NCI-H146 treated with DMSO at 0.1 percent for 48 hours (cell line): ENCODE data around the gene GNG2.
A peak's percentile ranks its signal among the peaks of the same experiment; 100 is the strongest.

Source experiments
- DNase-seq: peaks from one replicate; lab custom pipeline; 2025; ENCODE audit not compliant: unreplicated experiment; lab: John Stamatoyannopoulos, UW

GNG2 gene

DNA sequence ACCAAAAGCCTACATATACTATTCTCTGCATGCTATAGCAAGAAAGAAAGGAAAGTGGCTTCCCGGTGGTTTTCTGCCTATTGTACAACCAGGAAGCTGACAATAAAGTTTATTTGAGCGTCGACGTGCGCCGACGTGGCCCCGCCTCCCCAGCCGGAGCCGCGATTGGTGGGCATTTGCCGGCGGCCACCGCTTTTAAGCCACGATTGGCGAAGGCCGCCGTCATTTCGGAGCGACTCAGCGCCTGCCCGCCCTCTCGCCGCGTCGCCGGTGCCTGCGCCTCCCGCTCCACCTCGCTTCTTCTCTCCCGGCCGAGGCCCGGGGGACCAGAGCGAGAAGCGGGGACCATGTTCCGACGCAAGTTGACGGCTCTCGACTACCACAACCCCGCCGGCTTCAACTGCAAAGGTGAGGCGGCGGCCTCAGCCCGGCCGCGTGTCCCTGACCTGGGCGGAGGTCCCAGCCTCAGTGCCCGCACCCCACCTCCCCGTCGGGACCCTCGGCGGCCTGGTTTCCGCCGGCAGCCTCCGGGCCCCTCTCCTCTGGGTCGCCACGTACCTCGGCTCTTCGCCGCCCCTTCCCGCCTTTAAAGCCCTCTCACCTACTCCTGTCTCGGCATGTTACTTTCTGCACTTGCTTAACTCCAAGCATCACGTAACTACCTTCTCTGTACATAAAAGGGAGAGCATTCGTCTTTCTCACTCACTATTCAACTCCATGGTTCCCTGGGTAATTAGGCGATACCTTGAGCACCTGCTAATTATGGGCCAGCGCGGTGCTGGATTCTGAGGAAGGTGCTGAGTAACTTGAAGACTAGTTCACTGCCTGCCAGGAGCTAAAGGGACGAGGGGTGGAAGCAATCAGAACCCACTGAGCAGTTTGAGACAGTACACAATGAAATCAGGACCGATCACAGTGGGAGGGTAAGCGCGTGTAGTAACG, 129.2 kb downstream of the GNG2 start, which contains the start of gene RTRAF:
Gene RTRAF, plus strand, starts transcription at position 254 of the 942 bp plus-strand sequence. Its CDS starts 94 bp downstream, at position 348.
- peak; percentile 83 for DNase-seq

GRCh38 chr14:51990488-51990887, 130.1 kb downstream of the GNG2 start:
- no peak for DNase-seq

- no peak for DNase-seq
These were observed 133.0 kb downstream of the GNG2 start for GRCh38 chr14:51993285-51993920.

GRCh38 chr14:51996148-51996746, 135.8 kb downstream of the GNG2 start:
- no peak for DNase-seq

DNA sequence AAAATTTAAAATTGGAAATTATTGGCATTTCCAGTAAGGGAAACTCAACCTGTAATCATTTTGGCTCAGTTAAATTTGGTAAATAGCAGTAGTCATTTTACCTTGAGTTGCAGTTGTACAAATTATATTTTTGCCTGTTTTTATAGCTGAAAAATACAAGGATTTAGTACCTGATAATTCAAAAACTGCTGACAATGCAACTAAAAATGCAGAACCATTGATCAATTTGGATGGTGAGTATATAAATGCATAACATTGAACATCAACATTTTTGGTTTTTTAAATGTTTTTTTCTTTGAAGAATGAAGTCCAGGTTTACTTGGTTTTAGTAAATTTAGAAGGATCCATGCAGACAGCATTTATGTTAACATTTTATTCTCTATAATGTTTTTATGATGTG, 137.9 kb downstream of the GNG2 start:
- DNase-seq: no peak

DNA sequence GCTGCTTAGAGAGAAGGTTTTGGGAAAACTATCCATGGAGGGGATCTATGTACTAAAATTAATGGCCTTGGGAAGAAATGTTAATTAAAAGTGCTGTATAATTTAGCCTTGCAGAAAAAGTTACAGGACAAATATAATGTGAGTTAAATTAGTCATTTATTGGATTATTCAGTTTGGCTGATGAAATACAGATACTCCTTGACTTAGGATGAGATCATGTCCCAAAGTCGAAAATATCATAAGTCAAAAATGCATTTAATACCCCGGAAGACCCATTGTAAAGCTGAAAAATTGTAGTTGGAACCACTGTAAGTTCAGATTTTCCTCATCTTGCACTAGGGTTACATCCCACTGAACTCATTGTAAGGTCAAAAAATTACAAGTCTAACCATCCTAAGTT, 138.7 kb downstream of the GNG2 start:
- DNase-seq: no peak

- no peak for DNase-seq
These were observed 139.7 kb downstream of the GNG2 start for GRCh38 chr14:52000019-52000582.

DNA sequence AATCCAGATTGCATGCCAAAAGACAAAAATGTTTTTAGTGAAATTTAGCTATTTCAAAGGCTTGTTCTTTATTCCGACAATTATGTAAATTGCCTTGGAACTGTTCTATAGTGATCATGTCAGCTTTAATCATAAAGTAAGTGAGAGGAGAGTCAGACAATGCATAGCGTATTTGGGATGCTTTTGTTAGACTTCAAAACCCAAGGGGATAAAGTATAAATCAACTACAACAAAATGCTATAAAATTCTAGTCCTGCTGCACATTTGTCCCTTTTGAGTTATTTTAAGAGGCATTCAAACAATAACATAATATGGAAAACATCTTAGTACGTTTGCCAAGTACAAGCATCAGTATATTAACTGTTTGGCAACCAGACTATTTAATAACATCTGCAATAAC, 140.3 kb downstream of the GNG2 start:
- no peak for DNase-seq

DNA sequence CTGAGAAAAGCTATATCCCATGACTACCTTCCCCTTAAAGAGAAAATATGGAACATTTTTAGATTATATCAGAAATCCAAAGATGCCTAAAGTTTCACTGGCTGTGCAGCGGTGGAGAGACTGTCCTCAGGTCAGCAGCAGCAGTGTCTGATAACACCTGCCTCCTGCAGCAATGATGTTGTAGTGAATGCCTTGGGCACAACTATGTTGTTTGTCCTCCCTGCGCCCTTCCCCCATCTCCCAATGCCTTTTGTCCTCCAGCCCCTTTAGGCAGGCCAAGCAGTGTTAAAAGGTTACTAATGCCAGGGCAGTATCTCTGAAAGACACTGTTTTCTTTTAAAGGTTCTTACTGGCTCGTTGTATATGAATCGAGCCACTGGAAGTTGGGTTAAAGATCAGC, 142.1 kb downstream of the GNG2 start:
- no peak for DNase-seq

DNA sequence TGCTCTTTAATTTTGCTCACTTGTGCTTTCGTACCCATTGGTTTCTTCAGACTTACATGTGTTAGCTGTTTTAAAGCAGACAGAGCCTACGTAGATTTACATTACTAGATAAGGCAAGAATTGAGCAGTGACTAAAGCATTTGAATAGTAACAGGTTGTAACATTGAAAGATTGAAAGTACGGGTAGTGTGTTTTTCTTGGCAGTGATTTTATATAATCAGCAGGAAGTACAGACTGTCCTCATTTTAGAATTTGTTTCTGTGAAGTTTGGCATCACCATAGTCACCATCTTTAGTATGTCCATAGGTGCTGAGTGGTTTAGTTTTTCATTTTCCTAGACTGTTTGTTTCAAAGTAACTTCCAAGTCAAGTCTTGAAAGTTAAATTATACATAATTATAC, 142.9 kb downstream of the GNG2 start:
- DNase-seq: no peak

DNA sequence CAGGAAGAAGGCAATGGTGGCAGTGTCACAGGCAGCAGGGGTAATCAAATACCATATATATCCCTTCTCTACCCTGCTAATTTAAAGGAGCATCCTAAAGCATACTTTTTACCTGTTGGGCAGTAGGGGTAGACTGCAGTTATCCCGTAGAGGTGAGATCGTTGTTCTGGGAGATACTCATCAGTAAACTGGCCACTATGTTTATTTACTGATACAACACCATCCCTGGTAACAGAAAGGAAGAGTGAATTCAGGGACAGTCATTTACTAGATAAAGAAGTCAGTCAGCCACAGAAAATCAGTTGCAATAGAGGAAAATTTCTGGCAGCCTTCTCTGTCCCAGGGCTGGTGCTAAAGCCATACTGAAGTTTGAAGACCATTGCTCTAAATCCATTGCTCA, 145.2 kb downstream of the GNG2 start:
- no peak for DNase-seq

DNA sequence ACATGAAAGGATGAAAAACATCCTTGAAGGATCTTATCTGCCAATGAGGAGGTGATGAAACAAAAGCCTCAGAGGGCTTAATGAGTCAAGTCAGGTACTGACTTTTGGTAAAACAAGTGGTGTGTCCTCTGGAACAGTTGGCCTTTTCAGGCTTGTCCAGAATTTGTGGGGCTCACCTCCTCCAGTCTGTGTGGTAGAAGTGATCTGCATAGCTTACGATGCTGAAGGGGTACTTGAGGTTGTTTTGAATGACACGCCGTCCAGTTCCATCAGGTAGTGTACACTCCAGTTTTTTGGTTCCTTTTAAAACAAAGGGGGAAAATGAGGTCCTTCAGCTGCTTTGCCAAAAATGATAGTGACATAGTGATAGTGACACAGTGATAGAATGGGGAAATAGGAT, 145.9 kb downstream of the GNG2 start:
- no peak for DNase-seq

GRCh38 chr14:52007211-52007610, 146.8 kb downstream of the GNG2 start:
- no peak for DNase-seq

GRCh38 chr14:52007637-52008036, 147.2 kb downstream of the GNG2 start:
- DNase-seq: no peak

GRCh38 chr14:52008136-52008535, 147.7 kb downstream of the GNG2 start:
- DNase-seq: no peak

DNA sequence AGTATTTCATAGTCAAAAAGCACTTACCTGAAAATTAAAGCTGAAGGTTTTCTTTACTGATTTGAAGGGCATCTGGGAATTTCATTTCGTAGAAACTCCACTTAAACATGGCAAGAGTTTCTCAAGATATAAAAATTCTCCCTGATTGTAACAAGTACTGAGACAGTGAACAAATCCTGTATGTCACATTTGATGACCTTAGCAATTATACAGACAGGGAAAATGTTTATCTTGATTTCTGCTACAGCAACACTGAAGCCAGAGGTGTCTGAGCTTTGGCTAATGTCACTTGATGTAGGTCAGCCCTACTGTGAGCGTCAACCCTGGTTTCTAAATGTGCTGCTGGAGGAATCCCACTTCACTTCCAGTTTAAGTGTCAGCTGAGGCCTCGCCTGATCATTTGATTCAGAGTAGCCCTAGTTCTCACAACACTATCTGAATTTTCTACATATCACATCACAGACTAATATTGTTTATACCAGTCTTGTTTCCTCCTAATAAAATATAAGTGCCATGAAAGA, 149.8 kb downstream of the GNG2 start:
- no peak for DNase-seq

DNA sequence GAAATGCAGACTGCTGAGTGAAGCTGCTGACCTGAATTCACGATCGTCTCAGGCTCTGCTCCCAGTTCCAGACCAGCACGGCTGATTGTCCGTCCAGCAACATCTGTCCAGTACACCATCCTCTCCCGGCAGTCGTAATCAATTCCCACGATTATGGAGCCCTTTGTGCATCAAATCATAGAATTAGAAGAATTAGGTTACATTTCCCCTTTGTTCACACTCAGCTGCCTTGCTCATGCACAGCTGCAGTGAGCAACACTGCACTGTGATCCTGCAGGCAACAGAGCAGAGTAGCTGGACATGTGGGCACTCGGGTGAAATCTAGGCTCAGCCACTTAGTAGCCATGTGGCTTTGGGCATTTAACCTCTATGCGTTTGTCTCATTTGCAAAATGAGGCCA, 151.1 kb downstream of the GNG2 start:
- no peak for DNase-seq

GRCh38 chr14:52012635-52013034, 152.2 kb downstream of the GNG2 start:
- DNase-seq: no peak

DNA sequence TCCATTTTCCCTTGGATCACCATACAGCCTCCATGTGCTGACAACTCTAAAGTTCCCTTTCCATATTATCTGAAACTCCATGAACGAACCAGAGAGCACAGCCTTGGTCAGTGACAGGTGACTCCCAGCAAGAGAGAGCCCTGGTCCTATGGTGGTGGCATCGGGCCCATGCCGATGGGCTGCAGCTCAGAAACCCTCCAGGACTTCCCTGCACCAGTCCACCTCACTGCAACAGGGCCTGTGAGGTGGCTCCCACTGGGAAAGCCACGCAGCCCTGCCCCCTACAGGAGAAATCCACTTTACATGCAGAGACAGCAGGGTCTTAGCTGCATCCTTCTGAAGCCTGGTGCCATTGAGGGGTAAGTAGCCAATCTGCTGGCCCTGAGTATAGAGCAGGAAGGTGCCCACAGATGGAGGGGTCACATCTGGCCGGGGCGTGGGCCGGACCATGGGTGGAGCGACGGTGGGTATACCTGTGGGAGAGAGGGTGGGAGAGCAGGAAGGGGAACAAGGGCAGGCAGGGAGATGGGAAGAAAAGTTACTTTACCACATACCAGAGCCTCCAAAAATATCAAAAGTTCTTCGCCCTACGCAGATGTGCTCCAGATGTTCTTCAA, 153.7 kb downstream of the GNG2 start:
- no peak for DNase-seq

GRCh38 chr14:52014601-52015267, 154.3 kb downstream of the GNG2 start:
- DNase-seq: no peak
